Fibroblast of mammary gland (primary cell): Measurements from ENCODE around the gene UMODL1.
"Not testable (repeated sequence)": the region's sequence is repeated elsewhere in the genome, so short reads cannot be mapped to it uniquely, and the experiment has no call there.

ENCODE experiments used
- DNase-seq: peaks from one replicate; pipeline ENCODE4 v3.0.0-alpha.2; 2010; ENCODE audit warnings: low read depth
- H3K4me3 ChIP-seq: 2 replicates; pipeline ENCODE4 v1.5.1; 2011; ENCODE audit warnings: low read depth, mild to moderate bottlenecking, low read length, moderate library complexity; ENCODE audit not compliant: control insufficient read depth
- TF ChIP-seq, protein P1 (sequence below): conservative IDR thresholded peaks from 2 replicates; pipeline ENCODE4 v1.5.1; 2011; ENCODE audit warnings: low read depth, low read length, inconsistent platforms; ENCODE audit not compliant: control insufficient read depth, insufficient read depth

The UMODL1 gene

GRCh38 chr21:42111470-42111743, 40.3 kb downstream of the UMODL1 start:
- H3K4me3 ChIP-seq = no peak overlapping the region
- TF ChIP-seq, protein P1, sequence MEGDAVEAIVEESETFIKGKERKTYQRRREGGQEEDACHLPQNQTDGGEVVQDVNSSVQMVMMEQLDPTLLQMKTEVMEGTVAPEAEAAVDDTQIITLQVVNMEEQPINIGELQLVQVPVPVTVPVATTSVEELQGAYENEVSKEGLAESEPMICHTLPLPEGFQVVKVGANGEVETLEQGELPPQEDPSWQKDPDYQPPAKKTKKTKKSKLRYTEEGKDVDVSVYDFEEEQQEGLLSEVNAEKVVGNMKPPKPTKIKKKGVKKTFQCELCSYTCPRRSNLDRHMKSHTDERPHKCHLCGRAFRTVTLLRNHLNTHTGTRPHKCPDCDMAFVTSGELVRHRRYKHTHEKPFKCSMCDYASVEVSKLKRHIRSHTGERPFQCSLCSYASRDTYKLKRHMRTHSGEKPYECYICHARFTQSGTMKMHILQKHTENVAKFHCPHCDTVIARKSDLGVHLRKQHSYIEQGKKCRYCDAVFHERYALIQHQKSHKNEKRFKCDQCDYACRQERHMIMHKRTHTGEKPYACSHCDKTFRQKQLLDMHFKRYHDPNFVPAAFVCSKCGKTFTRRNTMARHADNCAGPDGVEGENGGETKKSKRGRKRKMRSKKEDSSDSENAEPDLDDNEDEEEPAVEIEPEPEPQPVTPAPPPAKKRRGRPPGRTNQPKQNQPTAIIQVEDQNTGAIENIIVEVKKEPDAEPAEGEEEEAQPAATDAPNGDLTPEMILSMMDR = no peak
- no peak for DNase-seq

GRCh38 chr21:42111811-42112210, 40.7 kb downstream of the UMODL1 start:
- DNase-seq = no peak
- no peak overlapping the region for H3K4me3 ChIP-seq
- TF ChIP-seq, protein P1 = no peak

GRCh38 chr21:42112238-42112637, 41.1 kb downstream of the UMODL1 start:
- no peak for DNase-seq
- TF ChIP-seq, protein P1 = no peak
- H3K4me3 ChIP-seq = no peak overlapping the region

GRCh38 chr21:42112857-42113256, 41.7 kb downstream of the UMODL1 start:
- peak; percentile 60 for DNase-seq
- TF ChIP-seq, protein P1 = no peak
- no peak overlapping the region for H3K4me3 ChIP-seq

- TF ChIP-seq, protein P1 = peak; percentile 41
- no peak overlapping the region for H3K4me3 ChIP-seq
- peak; percentile 67 for DNase-seq
Observed at GRCh38 chr21:42113926-42114409, 42.9 kb downstream of the UMODL1 start.

DNA sequence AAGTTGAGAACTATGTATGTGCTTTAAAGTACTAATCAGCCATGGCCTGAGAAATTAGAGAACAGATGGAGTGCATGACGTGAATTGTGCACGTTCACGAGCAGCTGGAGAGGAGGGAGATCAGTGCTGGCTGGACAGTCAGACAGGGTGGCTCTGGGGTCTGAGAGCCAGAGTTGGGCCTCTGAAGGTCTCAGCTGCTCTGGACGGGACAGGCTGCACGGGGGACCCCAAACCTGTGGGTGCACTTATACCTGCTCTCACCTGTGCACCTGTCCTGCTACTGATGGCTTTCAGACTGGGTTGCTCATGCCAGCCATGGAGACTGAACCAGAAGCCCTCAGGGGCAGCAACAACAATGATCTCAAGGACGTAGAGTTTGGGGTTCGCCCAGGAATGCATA, 43.5 kb downstream of the UMODL1 start:
- DNase-seq = no peak
- TF ChIP-seq, protein P1 = no peak

DNA sequence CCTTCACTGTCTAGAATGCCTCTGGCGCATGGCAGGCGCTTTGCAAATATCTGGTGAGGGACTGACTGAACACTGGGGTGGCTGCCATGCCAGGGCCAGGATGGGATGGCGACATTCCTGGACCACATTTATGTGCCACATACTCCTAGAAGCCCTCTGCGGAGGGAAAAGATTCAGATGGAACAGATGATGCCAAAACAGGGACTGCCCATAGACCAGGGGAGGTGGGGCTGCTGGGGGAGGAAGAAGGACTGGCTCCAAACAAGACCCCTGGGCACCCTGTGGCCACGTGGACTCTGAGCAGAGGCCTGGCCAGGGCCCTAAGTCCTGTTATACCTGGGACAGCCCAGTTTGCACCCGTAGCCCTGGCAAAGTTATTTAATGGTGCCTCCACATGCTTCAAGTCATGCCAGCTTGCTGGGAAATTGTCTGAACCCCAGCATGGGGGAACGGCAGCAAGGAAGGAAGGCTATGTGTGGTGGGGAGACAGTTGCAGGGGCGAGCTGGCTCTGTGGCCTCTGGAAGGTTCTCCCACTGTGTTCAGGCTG, 44.1 kb downstream of the UMODL1 start:
- H3K4me3 ChIP-seq = no peak overlapping the region
- DNase-seq = no peak

More for the DNA sequence above, 43.5 kb downstream of the UMODL1 start:
- no peak overlapping the region for H3K4me3 ChIP-seq

DNA sequence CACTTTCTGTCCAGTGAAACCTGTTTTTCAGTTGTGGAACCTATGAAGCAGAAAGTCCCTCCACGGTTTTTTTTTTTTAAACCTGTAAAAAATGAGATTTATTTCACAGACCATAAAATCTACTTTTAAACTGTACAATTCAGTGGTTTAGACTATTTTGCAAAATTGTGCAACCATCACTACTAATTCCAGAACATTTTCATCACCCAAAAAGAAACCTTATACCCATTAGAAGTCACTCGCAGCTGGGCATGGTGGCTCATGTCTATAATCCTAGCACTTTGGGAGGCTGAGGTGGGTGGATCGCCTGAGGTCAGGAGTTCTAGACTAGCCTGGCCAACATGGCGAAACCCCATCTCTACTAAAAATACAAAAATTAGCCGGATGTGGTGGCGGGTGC, 45.4 kb downstream of the UMODL1 start:
- DNase-seq, H3K4me3 ChIP-seq: not testable (repeated sequence)

More for the DNA sequence above, 44.1 kb downstream of the UMODL1 start:
- TF ChIP-seq, protein P1 = no peak
